T-helper 2 cell (primary cell): ENCODE results near the gene MCCC2.
"Not testable (repeated sequence)": the region's sequence is repeated elsewhere in the genome, so short reads cannot be mapped to it uniquely, and the experiment has no call there.

Source experiments
- DNase-seq, 5 experiments: peaks; one replicate each; pipeline versions ENCODE4 v3.0.0 to v3.0.0-alpha.2; 2012 to 2022

The MCCC2 gene

GRCh38 chr5:71600783-71601182 lies 13.6 kb downstream of the MCCC2 start:
- DNase-seq, result no peak

- DNase-seq, result peak in 4 of 5 experiments; percentile 50 to 95 (median 55)
Observed at GRCh38 chr5:71601222-71602026, 14.3 kb downstream of the MCCC2 start.

- DNase-seq, result peak in 1 of 5 experiments; percentile 55
Observed at GRCh38 chr5:71609916-71610315, 22.8 kb downstream of the MCCC2 start.

GRCh38 chr5:71615809-71616208 lies 28.7 kb downstream of the MCCC2 start:
- no peak for DNase-seq

GRCh38 chr5:71620630-71621029 lies 33.5 kb downstream of the MCCC2 start:
- DNase-seq, result no peak

GRCh38 chr5:71621268-71621667 lies 34.1 kb downstream of the MCCC2 start:
- DNase-seq, result no peak

GRCh38 chr5:71621741-71622140 lies 34.6 kb downstream of the MCCC2 start:
- DNase-seq, result no peak

- DNase-seq, result no peak
Observed at GRCh38 chr5:71623221-71623794, 36.2 kb downstream of the MCCC2 start.

- no peak for DNase-seq
Observed at GRCh38 chr5:71629950-71630349, 42.8 kb downstream of the MCCC2 start.

GRCh38 chr5:71631070-71631469 lies 43.9 kb downstream of the MCCC2 start:
- no peak for DNase-seq

GRCh38 chr5:71632168-71632567 lies 45.0 kb downstream of the MCCC2 start:
- DNase-seq, result no peak

- no peak for DNase-seq
Observed at GRCh38 chr5:71633255-71634155, 46.4 kb downstream of the MCCC2 start.

- DNase-seq, result no peak
Observed at GRCh38 chr5:71637133-71637532, 50.0 kb downstream of the MCCC2 start.

- no peak for DNase-seq
Observed at GRCh38 chr5:71640408-71640807, 53.3 kb downstream of the MCCC2 start.

- no peak for DNase-seq
Observed at GRCh38 chr5:71645030-71645429, 57.9 kb downstream of the MCCC2 start.

GRCh38 chr5:71650940-71651339 lies 63.8 kb downstream of the MCCC2 start:
- not testable (repeated sequence) for DNase-seq

GRCh38 chr5:71651579-71651978 lies 64.4 kb downstream of the MCCC2 start:
- peak in 1 of 5 experiments; percentile 19 for DNase-seq

- no peak for DNase-seq
Observed at GRCh38 chr5:71652349-71652748, 65.2 kb downstream of the MCCC2 start.

- no peak for DNase-seq
Observed at GRCh38 chr5:71652803-71653543, 65.8 kb downstream of the MCCC2 start.

- DNase-seq, result peak in 1 of 5 experiments; percentile 21
Observed at GRCh38 chr5:71658916-71659662, 71.9 kb downstream of the MCCC2 start.

- DNase-seq, result no peak
Observed at GRCh38 chr5:71662381-71662780, 75.2 kb downstream of the MCCC2 start.
